RWPE2 (cell line): Measurements from ENCODE around the gene PPP1R7.
A peak's percentile ranks its signal among the peaks of the same experiment; 100 is the strongest.

ENCODE experiments used
- ATAC-seq: fragments of 200-7000 bp; cut with Tn5 transposase; 3 replicates; pipeline ENCODE4 v1.9.1; 2021; ENCODE audit warnings: low read depth
- DNase-seq: peaks from one replicate; pipeline ENCODE4 v3.0.0-alpha.2; 2020; ENCODE audit warnings: low spot score
- H3K27ac ChIP-seq: fragments of 450-650 bp; 2 replicates; pipeline ENCODE4 v1.5.1; 2017; ENCODE audit warnings: mild to moderate bottlenecking; ENCODE audit not compliant: poor library complexity, severe bottlenecking
- H3K27me3 ChIP-seq: fragments of 250-450 bp; sonication (Bioruptor Pico); 2 replicates; pipeline ENCODE4 v1.5.1; 2021; ENCODE audit warnings: mild to moderate bottlenecking, moderate library complexity; ENCODE audit not compliant: insufficient read depth, poor library complexity, severe bottlenecking
- H3K36me3 ChIP-seq: fragments of 250-450 bp; sonication (Bioruptor Pico); 2 replicates; pipeline ENCODE4 v1.5.1; 2020; ENCODE audit warnings: low read depth, mild to moderate bottlenecking, moderate library complexity
- H3K4me1 ChIP-seq: fragments of 250-450 bp; sonication (Bioruptor Pico); 2 replicates; pipeline ENCODE4 v1.5.1; 2021; ENCODE audit warnings: mild to moderate bottlenecking, moderate library complexity; ENCODE audit not compliant: insufficient read depth, poor library complexity, severe bottlenecking
- H3K4me3 ChIP-seq: fragments of 250-450 bp; sonication (Bioruptor Pico); 2 replicates; pipeline ENCODE4 v1.5.1; 2021; ENCODE audit warnings: mild to moderate bottlenecking, moderate library complexity; ENCODE audit not compliant: severe bottlenecking
- H3K9me3 ChIP-seq: fragments of 250-450 bp; sonication (Bioruptor Pico); 2 replicates; pipeline ENCODE4 v1.5.1; 2021; ENCODE audit warnings: mild to moderate bottlenecking, moderate library complexity; ENCODE audit not compliant: severe bottlenecking
- TF ChIP-seq, protein P1 (sequence below): fragments of 450-650 bp; IDR thresholded peaks from one replicate; pipeline ENCODE4 v1.5.1; 2017; ENCODE audit warnings: mild to moderate bottlenecking, moderate library complexity; ENCODE audit not compliant: poor library complexity, severe bottlenecking

Gene PPP1R7

DNA sequence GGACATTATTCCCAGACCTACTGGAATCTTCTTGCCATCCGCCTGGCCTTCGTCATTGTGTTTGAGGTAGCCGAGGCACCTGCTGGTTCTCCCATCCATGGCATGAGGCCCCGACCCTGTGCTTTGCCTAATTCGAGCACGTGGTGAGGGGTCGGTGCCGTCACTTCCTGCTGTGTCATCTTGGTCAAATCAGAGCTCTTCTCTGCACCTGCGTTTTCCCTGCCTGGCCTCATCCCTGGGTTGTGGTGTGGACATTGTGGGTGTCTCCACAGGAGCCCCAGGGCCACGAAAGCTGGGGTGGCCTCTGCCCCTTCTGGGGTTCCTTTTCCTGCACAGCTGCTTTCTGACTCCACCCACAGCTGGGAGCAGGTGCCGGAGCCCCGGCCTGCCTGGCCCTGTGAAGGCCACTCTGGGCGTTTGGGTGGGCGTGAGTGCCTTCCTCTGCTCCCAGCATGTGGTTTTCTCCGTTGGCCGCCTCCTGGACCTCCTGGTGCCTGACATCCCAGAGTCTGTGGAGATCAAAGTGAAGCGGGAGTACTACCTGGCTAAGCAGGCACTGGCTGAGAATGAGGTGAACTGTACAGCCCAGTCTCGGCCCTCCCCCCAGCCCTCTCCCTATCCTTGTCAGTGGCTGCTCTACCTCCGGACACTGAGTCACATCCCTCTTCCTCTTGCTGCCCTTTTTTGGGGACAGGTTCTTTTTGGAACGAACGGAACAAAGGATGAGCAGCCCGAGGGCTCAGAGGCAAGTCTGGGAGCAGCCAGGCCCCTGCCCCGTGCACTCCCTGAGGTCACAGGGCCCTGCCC, 73.1 kb downstream of the PPP1R7 start:
- ATAC-seq (peak; percentile 73), DNase-seq (peak; percentile 52)
- TF ChIP-seq, protein P1, sequence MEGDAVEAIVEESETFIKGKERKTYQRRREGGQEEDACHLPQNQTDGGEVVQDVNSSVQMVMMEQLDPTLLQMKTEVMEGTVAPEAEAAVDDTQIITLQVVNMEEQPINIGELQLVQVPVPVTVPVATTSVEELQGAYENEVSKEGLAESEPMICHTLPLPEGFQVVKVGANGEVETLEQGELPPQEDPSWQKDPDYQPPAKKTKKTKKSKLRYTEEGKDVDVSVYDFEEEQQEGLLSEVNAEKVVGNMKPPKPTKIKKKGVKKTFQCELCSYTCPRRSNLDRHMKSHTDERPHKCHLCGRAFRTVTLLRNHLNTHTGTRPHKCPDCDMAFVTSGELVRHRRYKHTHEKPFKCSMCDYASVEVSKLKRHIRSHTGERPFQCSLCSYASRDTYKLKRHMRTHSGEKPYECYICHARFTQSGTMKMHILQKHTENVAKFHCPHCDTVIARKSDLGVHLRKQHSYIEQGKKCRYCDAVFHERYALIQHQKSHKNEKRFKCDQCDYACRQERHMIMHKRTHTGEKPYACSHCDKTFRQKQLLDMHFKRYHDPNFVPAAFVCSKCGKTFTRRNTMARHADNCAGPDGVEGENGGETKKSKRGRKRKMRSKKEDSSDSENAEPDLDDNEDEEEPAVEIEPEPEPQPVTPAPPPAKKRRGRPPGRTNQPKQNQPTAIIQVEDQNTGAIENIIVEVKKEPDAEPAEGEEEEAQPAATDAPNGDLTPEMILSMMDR, result no peak
- Histone ChIP-seq H3K27me3 (no peaks in the 10 kb centered on the region), H3K4me1 (peaks cover 7% of the 10 kb centered on the region), H3K4me3 (no peak overlapping the region), H3K9me3 (no peaks in the 10 kb centered on the region), H3K36me3 (peaks cover 16% of the 10 kb centered on the region), H3K27ac (peak overlapping the region; percentile 50)

DNA sequence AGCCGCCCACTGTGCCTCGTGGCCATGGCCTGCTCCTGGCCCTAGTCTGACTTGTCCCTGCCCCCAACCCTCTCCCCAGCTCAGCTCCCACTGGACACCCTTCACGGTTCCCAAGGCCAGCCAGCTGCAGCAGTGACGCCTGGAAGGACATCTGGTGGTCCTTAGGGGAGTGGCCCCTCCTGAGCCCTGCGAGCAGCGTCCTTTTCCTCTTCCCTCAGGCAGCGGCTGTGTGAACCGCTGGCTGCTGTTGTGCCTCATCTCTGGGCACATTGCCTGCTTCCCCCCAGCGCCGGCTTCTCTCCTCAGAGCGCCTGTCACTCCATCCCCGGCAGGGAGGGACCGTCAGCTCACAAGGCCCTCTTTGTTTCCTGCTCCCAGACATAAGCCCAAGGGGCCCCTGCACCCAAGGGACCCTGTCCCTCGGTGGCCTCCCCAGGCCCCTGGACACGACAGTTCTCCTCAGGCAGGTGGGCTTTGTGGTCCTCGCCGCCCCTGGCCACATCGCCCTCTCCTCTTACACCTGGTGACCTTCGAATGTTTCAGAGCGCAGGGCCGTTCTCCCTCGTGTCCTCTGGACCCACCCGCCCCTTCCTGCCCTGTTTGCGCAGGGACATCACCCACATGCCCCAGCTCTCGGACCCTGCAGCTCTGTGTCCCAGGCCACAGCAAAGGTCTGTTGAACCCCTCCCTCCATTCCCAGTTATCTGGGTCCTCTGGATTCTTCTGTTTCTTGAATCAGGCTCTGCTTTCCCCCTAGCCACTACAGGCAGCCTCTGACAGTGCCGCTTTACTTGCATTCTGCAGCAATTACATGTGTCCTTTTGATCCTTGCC, 74.0 kb downstream of the PPP1R7 start:
- DNase-seq, result peak; percentile 60
- peak overlapping the region; percentile 50 for H3K27ac ChIP-seq

DNA sequence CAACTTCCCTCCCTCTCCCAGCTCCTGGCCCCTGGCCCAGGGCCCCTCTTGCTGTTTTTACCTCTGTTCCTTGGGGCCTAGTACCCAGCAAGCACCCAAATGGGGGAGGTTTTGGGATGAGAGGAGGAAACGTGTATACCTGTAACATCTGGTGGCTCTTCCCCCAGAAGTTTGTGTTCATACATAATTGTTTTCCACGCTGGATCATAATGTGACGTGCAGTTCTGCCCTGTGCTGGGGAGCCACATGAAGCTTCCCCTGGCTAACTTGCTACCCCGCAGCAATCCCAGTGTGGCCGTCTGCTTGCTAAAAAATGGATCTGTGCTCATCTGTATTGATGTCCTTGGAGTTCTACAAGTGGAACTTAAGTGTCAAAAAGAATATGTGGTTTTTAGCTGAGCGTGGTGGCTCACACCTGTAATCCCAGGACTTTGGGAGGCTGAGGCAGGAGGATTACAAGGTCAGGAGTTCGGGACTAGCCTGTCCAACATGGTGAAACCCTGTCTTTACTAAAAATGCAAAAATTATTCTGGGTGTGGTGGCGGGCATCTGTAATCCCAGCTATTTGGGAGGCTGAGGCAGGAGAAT, 74.7 kb downstream of the PPP1R7 start:
- H3K4me1 ChIP-seq, result peaks cover 7% of the 10 kb centered on the region
- ATAC-seq, result no peak
- peak overlapping the region; percentile 50 for H3K27ac ChIP-seq
- no peaks in the 10 kb centered on the region for H3K27me3 ChIP-seq
- TF ChIP-seq, protein P1, result no peak
- H3K9me3 ChIP-seq, result no peaks in the 10 kb centered on the region
- peak; percentile 34 for DNase-seq
- no peak overlapping the region for H3K4me3 ChIP-seq
- peaks cover 30% of the 10 kb centered on the region for H3K36me3 ChIP-seq

More for the DNA sequence above, 74.0 kb downstream of the PPP1R7 start:
- ATAC-seq, result peak; percentile 47
- TF ChIP-seq, protein P1, result no peak
- peaks cover 7% of the 10 kb centered on the region for H3K4me1 ChIP-seq
- no peak overlapping the region for H3K4me3 ChIP-seq
- H3K27me3 ChIP-seq, result no peaks in the 10 kb centered on the region
- no peaks in the 10 kb centered on the region for H3K9me3 ChIP-seq
- H3K36me3 ChIP-seq, result peaks cover 25% of the 10 kb centered on the region

DNA sequence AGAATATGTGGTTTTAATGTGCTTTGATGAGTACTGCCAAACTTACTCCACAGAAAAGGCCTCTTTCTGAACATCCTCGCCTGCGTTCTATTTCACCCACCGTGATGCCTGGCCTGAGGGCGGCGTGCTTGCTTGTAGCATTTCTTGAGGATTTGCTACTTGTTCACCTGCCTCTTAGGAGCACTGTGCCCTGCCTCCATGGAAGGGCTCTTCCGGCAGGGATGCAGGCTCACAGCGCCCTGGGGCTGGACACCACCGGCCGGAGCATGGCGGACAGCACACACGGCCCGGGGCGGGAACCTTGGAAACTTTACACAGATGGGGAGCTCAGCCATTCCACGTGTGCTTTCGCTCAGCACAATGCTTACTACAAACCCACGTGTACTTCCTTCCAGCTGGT, 75.3 kb downstream of the PPP1R7 start:
- Histone ChIP-seq H3K4me1 (peaks cover 7% of the 10 kb centered on the region), H3K36me3 (peaks cover 36% of the 10 kb centered on the region), H3K27ac (no peak overlapping the region), H3K27me3 (no peaks in the 10 kb centered on the region), H3K9me3 (no peaks in the 10 kb centered on the region), H3K4me3 (no peak overlapping the region)
- DNase-seq, result peak; percentile 29
- TF ChIP-seq, protein P1, result no peak
- ATAC-seq, result no peak
